Coronary artery (tissue), 2 donors: Measurements from ENCODE around the gene RALGPS1.
A peak's percentile ranks its signal among the peaks of the same experiment; 100 is the strongest.
"Not testable (repeated sequence)": the region's sequence is repeated elsewhere in the genome, so short reads cannot be mapped to it uniquely, and the experiment has no call there.

ENCODE experiments used
- DNase-seq: peaks from one replicate; pipeline ENCODE4 v3.0.0-alpha.2; 2017; ENCODE audit warnings: low spot score
- H3K27ac ChIP-seq, 2 donors: fragments of 200-600 bp; sonication (generic); one replicate each; pipeline ENCODE4 v1.5.1; 2016 to 2019
- H3K4me3 ChIP-seq: fragments of 200-600 bp; sonication (generic); 2 replicates; pipeline ENCODE4 v1.5.1; 2016; ENCODE audit warnings: mild to moderate bottlenecking, moderate library complexity
- CTCF ChIP-seq: fragments of 200-600 bp; sonication (generic); IDR thresholded peaks from one replicate; pipeline ENCODE4 v1.5.1; 2019; ENCODE audit warnings: antibody characterized with exemption

Gene RALGPS1

GRCh38 chr9:127169575-127169883 is 254.9 kb downstream of the RALGPS1 start:
- no peak for DNase-seq
- Histone ChIP-seq H3K4me3 (no peak overlapping the region), H3K27ac (no peak overlapping the region)
- no peak for TF ChIP-seq CTCF

DNA sequence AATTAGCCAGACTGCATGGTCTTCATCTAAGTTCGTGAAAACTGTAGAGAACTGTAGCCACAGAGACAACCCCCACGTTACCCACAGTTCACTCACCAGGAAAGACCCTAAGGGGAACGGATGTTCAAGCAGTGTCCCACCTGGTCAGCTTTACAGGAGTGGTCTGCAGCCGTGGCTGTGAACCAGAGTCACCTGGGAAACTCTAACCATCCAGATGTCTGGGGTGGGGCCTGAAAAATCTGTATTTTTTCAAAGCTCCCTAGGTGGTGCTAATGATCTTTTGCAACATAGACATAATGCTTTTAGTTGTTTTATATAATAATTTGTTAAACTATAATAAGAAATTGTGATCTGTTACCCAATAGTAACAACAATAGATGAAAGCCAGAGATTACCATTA is 255.5 kb downstream of the RALGPS1 start:
- no peak overlapping the region for H3K27ac ChIP-seq
- no peak for DNase-seq
- TF ChIP-seq CTCF: no peak

DNA sequence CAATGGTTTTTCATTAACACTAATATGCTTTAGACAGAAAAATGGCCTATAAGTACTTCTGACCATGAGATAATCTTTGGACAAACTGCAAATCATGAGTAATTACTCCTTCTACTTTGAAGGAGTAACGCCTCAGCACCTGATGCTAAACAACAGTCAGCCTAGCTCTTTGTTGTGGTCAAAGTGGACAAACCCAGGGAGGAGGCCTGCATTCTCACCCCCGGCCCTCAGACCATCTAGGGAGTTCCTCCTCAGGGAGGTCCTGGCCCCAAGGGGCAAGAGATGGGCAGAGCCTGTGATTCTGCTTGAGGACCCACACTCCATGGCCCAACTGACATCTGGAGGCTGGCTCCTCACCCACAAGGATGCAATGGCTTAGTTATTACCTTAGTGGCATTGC is 256.1 kb downstream of the RALGPS1 start:
- H3K27ac ChIP-seq: no peak overlapping the region
- H3K4me3 ChIP-seq: no peak overlapping the region
- no peak for DNase-seq
- TF ChIP-seq CTCF: no peak

More for the DNA sequence above, 255.5 kb downstream of the RALGPS1 start:
- H3K4me3 ChIP-seq: no peak overlapping the region

- not testable (repeated sequence) for H3K4me3 ChIP-seq, H3K27ac ChIP-seq, DNase-seq
Measured at GRCh38 chr9:127171348-127171747, 256.8 kb downstream of the RALGPS1 start.

GRCh38 chr9:127172066-127172707 is 257.6 kb downstream of the RALGPS1 start:
- no peak overlapping the region for H3K27ac ChIP-seq
- no peak overlapping the region for H3K4me3 ChIP-seq
- DNase-seq: peak; percentile 14
- TF ChIP-seq CTCF: no peak

GRCh38 chr9:127173063-127173462 is 258.5 kb downstream of the RALGPS1 start:
- Histone ChIP-seq H3K4me3 (no peak overlapping the region), H3K27ac (no peak overlapping the region)
- no peak for TF ChIP-seq CTCF
- peak; percentile 53 for DNase-seq

- peak; percentile 65 for DNase-seq
- H3K4me3 ChIP-seq: no peak overlapping the region
- no peak for TF ChIP-seq CTCF
- no peak overlapping the region for H3K27ac ChIP-seq
Measured at GRCh38 chr9:127174386-127175318, 260.1 kb downstream of the RALGPS1 start.
